HG02981 (cell line): ENCODE measurements around the gene FCHSD1.

Experiments
- ATAC-seq: cut with Tn5 transposase; IDR thresholded peaks from one replicate; pipeline ENCODE4 v1.9.1; 2021; ENCODE audit warnings: mild to moderate bottlenecking, moderate library complexity; ENCODE audit not compliant: unreplicated experiment

FCHSD1 gene

GRCh38 chr5:141674747-141675146 lies 23.5 kb upstream of the FCHSD1 start:
- no peak for ATAC-seq

GRCh38 chr5:141672841-141673813 lies 21.9 kb upstream of the FCHSD1 start:
- no peak for ATAC-seq

- no peak for ATAC-seq
Measured at GRCh38 chr5:141672071-141672840, 21.0 kb upstream of the FCHSD1 start.

- no peak for ATAC-seq
Measured at GRCh38 chr5:141669520-141669919, 18.3 kb upstream of the FCHSD1 start.

- no peak for ATAC-seq
Measured at GRCh38 chr5:141668601-141669265, 17.5 kb upstream of the FCHSD1 start.

- ATAC-seq = no peak
Measured at GRCh38 chr5:141665995-141666940, 15.1 kb upstream of the FCHSD1 start.

- ATAC-seq = peak; percentile 75
Measured at GRCh38 chr5:141664733-141665461, 13.7 kb upstream of the FCHSD1 start.

GRCh38 chr5:141663506-141663905 lies 12.3 kb upstream of the FCHSD1 start:
- no peak for ATAC-seq

- no peak for ATAC-seq
Measured at GRCh38 chr5:141662028-141662427, 10.8 kb upstream of the FCHSD1 start.

GRCh38 chr5:141657937-141658545 lies 6.8 kb upstream of the FCHSD1 start:
- peak; percentile 69 for ATAC-seq

GRCh38 chr5:141657404-141657803 lies 6.2 kb upstream of the FCHSD1 start:
- ATAC-seq = no peak

GRCh38 chr5:141656396-141656795 lies 5.2 kb upstream of the FCHSD1 start:
- ATAC-seq = no peak

- ATAC-seq = no peak
Measured at GRCh38 chr5:141655020-141655419, 3.8 kb upstream of the FCHSD1 start.

GRCh38 chr5:141654298-141654697 lies 3.1 kb upstream of the FCHSD1 start:
- no peak for ATAC-seq

GRCh38 chr5:141651728-141652105 lies 499 bp upstream of the FCHSD1 start:
- no peak for ATAC-seq

GRCh38 chr5:141649972-141650371 lies 1.2 kb downstream of the FCHSD1 start:
- no peak for ATAC-seq

- no peak for ATAC-seq
Measured at GRCh38 chr5:141649056-141649688, 2.0 kb downstream of the FCHSD1 start.

GRCh38 chr5:141647851-141648250 lies 3.4 kb downstream of the FCHSD1 start:
- no peak for ATAC-seq

GRCh38 chr5:141647242-141647641 lies 4.0 kb downstream of the FCHSD1 start:
- no peak for ATAC-seq
